ENCODE measurements around the gene ORAI2.
"Not testable (repeated sequence)": the region's sequence is repeated elsewhere in the genome, so short reads cannot be mapped to it uniquely, and the experiment has no call there.

DNA sequence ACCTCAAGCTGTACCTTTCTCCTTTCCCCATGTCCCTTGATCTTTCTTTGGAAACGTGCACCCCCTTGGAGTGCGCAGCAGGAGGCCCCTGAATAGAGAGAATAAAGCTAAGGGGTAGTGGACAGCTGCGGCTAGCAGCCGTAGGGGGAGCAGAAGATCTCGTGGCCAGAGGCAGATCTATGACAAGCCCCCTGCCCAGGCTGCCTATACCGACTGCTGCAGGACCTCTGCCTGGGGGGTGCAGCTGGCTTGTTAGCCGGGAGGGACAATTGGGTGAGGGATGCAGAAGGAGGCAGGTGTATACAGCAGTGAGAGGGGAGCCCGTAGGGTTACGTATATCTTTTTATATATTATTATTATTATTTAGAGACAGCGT lies 45.8 kb downstream of the ORAI2 start:
- not testable (repeated sequence) for TF ChIP-seq CTCF (IDR thresholded peaks at IDR 0.05; ENCODE audit: low read length); EZH2 (IDR thresholded peaks at IDR 0.05; ENCODE audit: borderline replicate concordance, low read length)

All from OCI-LY1 (cell line).